ENCODE results near the gene PALM3. TPM values are rescaled to one million over a fixed set of nuclear protein-coding genes. Genes with fewer than 3 reads are reported as not detected.
"Not testable (repeated sequence)": the region's sequence is repeated elsewhere in the genome, so short reads cannot be mapped to it uniquely, and the experiment has no call there.

PALM3 gene
- total RNA-seq, 1 donor from 2014 or later: 5.7 TPM

GRCh38 chr19:14053032-14053431 is 8.8 kb downstream of the PALM3 start:
- no peak for TF ChIP-seq CTCF (conservative IDR thresholded peaks at IDR 0.05)
- H3K27ac Mint-ChIP-seq (ENCODE audit: unreplicated experiment): no peak overlapping the region
- no peaks in the 10 kb centered on the region for H3K36me3 Mint-ChIP-seq (ENCODE audit: low read depth)
- H3K4me3 Mint-ChIP-seq: no peak overlapping the region
- H3K9me3 Mint-ChIP-seq: no peaks in the 10 kb centered on the region
- no peak for DNase-seq (ENCODE audit: low read depth, low spot score)
- peaks cover 14% of the 10 kb centered on the region for H3K27me3 Mint-ChIP-seq (ENCODE audit: low read depth)
- H3K4me1 Mint-ChIP-seq: no peaks in the 10 kb centered on the region

- no peaks in the 10 kb centered on the region for H3K36me3 Mint-ChIP-seq (ENCODE audit: low read depth)
- no peaks in the 10 kb centered on the region for H3K9me3 Mint-ChIP-seq
- TF ChIP-seq CTCF (conservative IDR thresholded peaks at IDR 0.05): no peak
- no peak overlapping the region for H3K27ac Mint-ChIP-seq (ENCODE audit: unreplicated experiment)
- H3K27me3 Mint-ChIP-seq (ENCODE audit: low read depth): peaks cover 9% of the 10 kb centered on the region
- DNase-seq (ENCODE audit: low read depth, low spot score): no peak
- no peak overlapping the region for H3K4me3 Mint-ChIP-seq
- H3K4me1 Mint-ChIP-seq: no peaks in the 10 kb centered on the region
Observed at GRCh38 chr19:14052470-14052869, 9.4 kb downstream of the PALM3 start.

- Mint-ChIP-seq H3K4me3 (no peak overlapping the region), H3K9me3 (no peaks in the 10 kb centered on the region), H3K4me1 (no peaks in the 10 kb centered on the region), H3K36me3 (ENCODE audit: low read depth) (no peaks in the 10 kb centered on the region), H3K27ac (ENCODE audit: unreplicated experiment) (no peak overlapping the region), H3K27me3 (ENCODE audit: low read depth) (peaks cover 8% of the 10 kb centered on the region)
- DNase-seq (ENCODE audit: low read depth, low spot score): no peak
- TF ChIP-seq CTCF (conservative IDR thresholded peaks at IDR 0.05): no peak
Observed at GRCh38 chr19:14051980-14052379, 9.9 kb downstream of the PALM3 start.

GRCh38 chr19:14050961-14051360 is 10.9 kb downstream of the PALM3 start:
- TF ChIP-seq CTCF (conservative IDR thresholded peaks at IDR 0.05): peak; percentile 36
- not testable (repeated sequence) for H3K27me3 Mint-ChIP-seq (ENCODE audit: low read depth)

GRCh38 chr19:14050512-14050911 is 11.4 kb downstream of the PALM3 start:
- Mint-ChIP-seq H3K27me3 (ENCODE audit: low read depth) (peaks cover 3% of the 10 kb centered on the region), H3K9me3 (no peaks in the 10 kb centered on the region), H3K36me3 (ENCODE audit: low read depth) (no peaks in the 10 kb centered on the region), H3K4me1 (no peaks in the 10 kb centered on the region), H3K4me3 (no peak overlapping the region), H3K27ac (ENCODE audit: unreplicated experiment) (no peak overlapping the region)
- TF ChIP-seq CTCF (conservative IDR thresholded peaks at IDR 0.05): no peak
- DNase-seq (ENCODE audit: low read depth, low spot score): no peak

More at GRCh38 chr19:14050961-14051360, 10.9 kb downstream of the PALM3 start:
- H3K4me3 Mint-ChIP-seq; H3K4me1 Mint-ChIP-seq; H3K27ac Mint-ChIP-seq (ENCODE audit: unreplicated experiment); DNase-seq (ENCODE audit: low read depth, low spot score); H3K36me3 Mint-ChIP-seq (ENCODE audit: low read depth); H3K9me3 Mint-ChIP-seq: not testable (repeated sequence)
